Right lobe of liver (tissue), 6 donors: ENCODE data around the gene NTN5. TPM values are rescaled to one million over a fixed set of nuclear protein-coding genes. Genes with fewer than 3 reads are reported as not detected.

ENCODE experiments used
- ATAC-seq, 4 donors: fragments of 200-7000 bp; cut with Tn5 transposase; one replicate each; pipeline ENCODE4 v1.9.1; 2020; ENCODE audit warnings: mild to moderate bottlenecking in 4 of 4, moderate library complexity in 4 of 4
- DNase-seq, 3 donors: peaks; one replicate each; pipeline ENCODE4 v3.0.0-alpha.2; 2020
- H3K27ac ChIP-seq, 3 donors: fragments of 200-600 bp; one replicate each; pipeline ENCODE4 v1.8.0; 2022
- H3K27me3 ChIP-seq, 2 donors: fragments of 200-600 bp; one replicate each; pipeline ENCODE4 v1.8.0; 2022
- H3K36me3 ChIP-seq, 4 donors: fragments of 200-600 bp; sonication (generic) in 1 of 4; one replicate each; pipeline versions ENCODE4 v1.5.1 to v1.8.0; 2017 to 2022; ENCODE audit warnings: control low read depth in 1 of 4
- H3K4me1 ChIP-seq, 4 donors: fragments of 200-600 bp; sonication (generic) in 1 of 4; one replicate each; pipeline versions ENCODE4 v1.5.1 to v1.8.0; 2017 to 2022; ENCODE audit warnings: control low read depth in 1 of 4
- H3K4me3 ChIP-seq, 3 donors: fragments of 200-600 bp; one replicate each; pipeline ENCODE4 v1.8.0; 2022
- H3K9me3 ChIP-seq, 4 donors: fragments of 200-600 bp; sonication (generic) in 1 of 4; one replicate each; pipeline versions ENCODE4 v1.5.1 to v1.8.0; 2017 to 2022; ENCODE audit warnings: control low read depth in 1 of 4
- POLR2A ChIP-seq: fragments of 450-650 bp; IDR thresholded peaks from one replicate; pipeline ENCODE4 v1.6.1; 2017; ENCODE audit warnings: antibody characterized with exemption, mild to moderate bottlenecking
- WGBS: methylation state at CpG from one replicate; pipeline ENCODE4 v1.1.6; 2018; ENCODE audit warnings: low coverage, low lambda C conversion rate; ENCODE audit not compliant: insufficient coverage; ENCODE audit errors: missing lambda C conversion rate; 5-methylcytosine and 5-hydroxymethylcytosine counted together
- intact Hi-C, 2 donors: fragments of 100-400 bp; cut with DNase I; formaldehyde crosslinking; loops; one replicate each; pipeline versions ENCODE4 v1.11.2 to v1.14.1; 2022
- total RNA-seq, 6 experiments: library from RNA; depleted of rRNA in 2 of 6; stranded (reverse); fragments of >200 nt in 2 of 6; fragmentation: NEBNext Ultra II Directional in 3 of 6; extraction: Animal tissue kit (Norgen Biotek cat#: 25700) in 3 of 6; gene quantifications; one replicate each; pipeline versions ENCODE4 v1.1.0 to v1.2.4, GENCODE V29; 2016 to 2023
- TF ChIP-seq, protein P1 (sequence below), 4 donors: fragments of 200-600 bp in 3 of 4; fragments of 450-650 bp in 1 of 4; IDR thresholded peaks; one replicate each; pipeline versions ENCODE4 v1.5.1 to v1.8.0; 2016 to 2022; ENCODE audit warnings: antibody characterized with exemption in 4 of 4, mild to moderate bottlenecking in 2 of 4
- donor health status: DM: no; HTN: yes; CAD: no.
- donor health status: DM: no; HTN: no; CAD: no.
- donor health status: DM: no; HTN: no; CAD: no.
- donor health status: DM: no; HTN: yes; CAD: no.
- donor health status: DM: no; HTN: yes; CAD: no.

The NTN5 gene
- total RNA-seq, 6 experiments from 2014 or later: 0.11 to 0.32 TPM; not detected in 4

DNA sequence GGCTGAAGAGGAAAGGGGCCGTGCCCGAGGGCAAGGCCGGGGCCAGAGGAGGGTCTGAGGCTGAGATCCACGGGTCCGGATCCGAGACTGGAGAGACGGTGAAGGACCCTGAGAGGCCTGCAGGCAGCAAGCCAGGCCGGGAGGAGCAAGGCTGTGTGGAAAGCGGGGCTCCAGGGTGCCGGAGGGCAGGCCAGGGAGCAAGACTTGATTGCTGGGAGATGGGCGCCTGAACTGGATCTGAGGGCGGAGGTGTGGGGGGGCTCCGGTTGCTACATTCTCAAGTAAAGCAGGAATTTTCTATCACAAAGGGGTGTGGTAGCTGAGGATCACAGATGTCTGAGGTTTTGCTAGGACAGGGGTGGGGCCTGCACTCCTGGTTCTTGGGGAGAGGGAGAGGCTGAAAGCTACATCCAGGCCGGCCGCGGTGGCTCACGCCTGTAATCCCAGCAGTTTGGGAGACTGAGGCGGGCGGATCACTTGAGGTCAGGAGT, 42.9 kb upstream of the NTN5 start:
- no peak overlapping the region for H3K4me3 ChIP-seq
- 92% methylated on average over 6 of the region's 19 CpGs for WGBS
- no peaks in the 10 kb centered on the region for H3K27me3 ChIP-seq
- no peak overlapping the region for H3K27ac ChIP-seq
- H3K4me1 ChIP-seq: peaks cover 0 to 3% (median 0%) of the 10 kb centered on the region in 4 donors
- intact Hi-C loops: no loop called here
- H3K36me3 ChIP-seq: no peaks in the 10 kb centered on the region
- no peak for DNase-seq
- TF ChIP-seq, protein P1, sequence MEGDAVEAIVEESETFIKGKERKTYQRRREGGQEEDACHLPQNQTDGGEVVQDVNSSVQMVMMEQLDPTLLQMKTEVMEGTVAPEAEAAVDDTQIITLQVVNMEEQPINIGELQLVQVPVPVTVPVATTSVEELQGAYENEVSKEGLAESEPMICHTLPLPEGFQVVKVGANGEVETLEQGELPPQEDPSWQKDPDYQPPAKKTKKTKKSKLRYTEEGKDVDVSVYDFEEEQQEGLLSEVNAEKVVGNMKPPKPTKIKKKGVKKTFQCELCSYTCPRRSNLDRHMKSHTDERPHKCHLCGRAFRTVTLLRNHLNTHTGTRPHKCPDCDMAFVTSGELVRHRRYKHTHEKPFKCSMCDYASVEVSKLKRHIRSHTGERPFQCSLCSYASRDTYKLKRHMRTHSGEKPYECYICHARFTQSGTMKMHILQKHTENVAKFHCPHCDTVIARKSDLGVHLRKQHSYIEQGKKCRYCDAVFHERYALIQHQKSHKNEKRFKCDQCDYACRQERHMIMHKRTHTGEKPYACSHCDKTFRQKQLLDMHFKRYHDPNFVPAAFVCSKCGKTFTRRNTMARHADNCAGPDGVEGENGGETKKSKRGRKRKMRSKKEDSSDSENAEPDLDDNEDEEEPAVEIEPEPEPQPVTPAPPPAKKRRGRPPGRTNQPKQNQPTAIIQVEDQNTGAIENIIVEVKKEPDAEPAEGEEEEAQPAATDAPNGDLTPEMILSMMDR (IDR thresholded peaks at IDR 0.05): no peak
- no peak for TF ChIP-seq POLR2A
- no peak for ATAC-seq
- no peaks in the 10 kb centered on the region for H3K9me3 ChIP-seq

DNA sequence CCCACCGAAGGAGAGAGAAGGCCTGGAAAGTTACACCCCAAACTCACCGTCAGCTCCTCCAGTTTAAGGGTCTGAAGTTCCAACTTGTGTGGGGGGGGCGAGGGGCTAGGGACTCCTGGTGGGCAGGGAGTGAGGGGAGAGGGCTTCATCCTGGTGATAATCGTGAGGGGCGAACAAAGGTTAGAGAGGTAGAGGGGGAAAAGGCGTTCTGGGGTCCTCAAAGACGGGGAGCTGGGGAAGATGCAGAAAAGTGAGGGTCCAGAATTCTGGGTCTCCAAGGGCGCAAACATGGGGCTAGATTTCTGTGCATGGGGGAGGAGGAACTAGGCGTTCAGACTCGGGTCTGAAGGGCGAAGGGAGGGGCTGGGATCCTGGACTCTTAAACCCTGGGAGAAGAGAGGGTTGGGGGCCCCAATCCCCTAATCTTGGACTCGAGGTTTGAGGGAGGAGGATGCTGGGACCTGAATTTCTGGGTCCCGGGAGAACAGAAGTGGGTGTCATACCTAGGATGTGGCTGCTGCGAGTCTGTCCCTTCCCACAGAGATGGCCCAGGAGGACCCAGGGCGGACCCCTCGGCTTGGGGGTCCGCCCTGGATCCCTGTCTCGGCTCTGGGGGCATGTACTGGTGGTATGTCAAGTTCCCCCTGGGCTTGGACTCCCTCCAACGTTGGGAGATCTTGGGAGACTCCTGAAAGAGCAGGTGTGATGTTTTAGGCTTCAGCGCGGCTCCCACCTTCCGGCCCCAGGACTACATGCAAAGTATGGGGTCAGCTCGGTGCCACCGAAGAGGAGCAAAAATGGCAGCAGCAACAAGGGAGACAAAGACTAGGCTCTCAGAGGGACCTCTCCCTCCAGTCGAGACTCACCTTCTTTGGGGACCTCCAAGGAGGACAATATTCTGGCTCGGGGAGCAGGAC, 42.2 kb upstream of the NTN5 start:
- ATAC-seq (no peak), DNase-seq (no peak)
- intact Hi-C loops: no loop called here
- H3K4me3 ChIP-seq: peak overlapping the region; percentile 36 to 52 (median 51)
- H3K27me3 ChIP-seq: no peaks in the 10 kb centered on the region
- H3K27ac ChIP-seq: peak overlapping the region; percentile 44 to 72 (median 59)
- no peak for TF ChIP-seq POLR2A
- TF ChIP-seq, protein P1 (IDR thresholded peaks at IDR 0.05): no peak
- no peaks in the 10 kb centered on the region for H3K36me3 ChIP-seq
- H3K4me1 ChIP-seq: peaks cover 0 to 3% (median 0%) of the 10 kb centered on the region in 4 donors
- no peaks in the 10 kb centered on the region for H3K9me3 ChIP-seq
- 24% methylated on average over 11 of the region's 26 CpGs for WGBS

DNA sequence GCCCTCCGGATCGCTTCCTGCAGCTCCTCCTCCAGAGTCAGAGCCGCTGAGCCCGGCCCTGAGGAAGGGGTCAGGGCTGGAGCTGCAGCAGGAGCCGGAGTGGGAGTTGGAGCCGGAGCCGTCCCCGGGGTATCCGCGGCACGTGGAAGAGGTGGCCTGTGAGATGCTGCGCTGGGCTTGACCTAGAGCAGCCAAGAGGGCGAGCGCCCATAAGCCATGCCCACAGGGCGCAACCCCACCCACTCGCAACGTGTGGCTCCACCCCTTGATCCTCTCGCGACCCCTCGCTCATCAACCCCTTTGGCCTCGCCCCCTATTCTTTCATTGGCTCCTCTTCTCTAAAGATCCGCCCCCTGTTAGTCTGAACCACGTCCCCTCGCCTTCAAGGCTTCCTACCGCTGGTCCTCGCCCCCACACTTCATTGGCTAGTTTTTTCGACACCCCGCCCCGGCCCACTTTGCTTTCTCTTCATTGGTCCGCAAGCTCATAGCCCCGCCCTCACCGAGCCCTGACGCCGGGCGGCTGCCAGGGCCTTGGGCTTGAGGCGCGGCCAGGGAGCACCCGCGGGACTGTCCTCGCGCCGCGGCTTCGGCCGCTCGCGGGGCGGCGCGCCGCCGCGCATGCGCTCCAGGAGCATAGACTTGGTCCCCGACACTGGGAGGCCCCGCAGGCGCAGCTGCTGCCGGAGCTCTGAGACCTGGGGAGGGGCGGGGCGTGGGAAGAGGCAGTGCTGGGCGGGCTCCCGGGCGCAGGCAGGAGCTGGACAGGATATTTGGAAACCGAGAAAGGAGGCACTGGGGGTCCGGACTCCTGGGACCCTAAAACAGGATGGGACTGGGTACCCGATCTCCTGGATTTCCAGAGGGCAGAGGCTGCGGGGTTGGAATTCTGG, 41.3 kb upstream of the NTN5 start:
- intact Hi-C loops: no loop called here
- ATAC-seq (peak; percentile 90 to 95 (median 93)), DNase-seq (peak; percentile 99)
- Histone ChIP-seq H3K27me3 (no peaks in the 10 kb centered on the region), H3K9me3 (no peaks in the 10 kb centered on the region), H3K27ac (peak overlapping the region; percentile 44 to 72 (median 59)), H3K36me3 (no peaks in the 10 kb centered on the region), H3K4me1 (peaks cover 0 to 3% (median 0%) of the 10 kb centered on the region in 4 donors), H3K4me3 (peak overlapping the region; percentile 54 to 68 (median 62))
- peak; percentile 60 for TF ChIP-seq POLR2A
- TF ChIP-seq, protein P1 (IDR thresholded peaks at IDR 0.05): peak in 1 of 4 donors; percentile 18
- under 1% methylated on average over 51 of the region's 67 CpGs for WGBS

DNA sequence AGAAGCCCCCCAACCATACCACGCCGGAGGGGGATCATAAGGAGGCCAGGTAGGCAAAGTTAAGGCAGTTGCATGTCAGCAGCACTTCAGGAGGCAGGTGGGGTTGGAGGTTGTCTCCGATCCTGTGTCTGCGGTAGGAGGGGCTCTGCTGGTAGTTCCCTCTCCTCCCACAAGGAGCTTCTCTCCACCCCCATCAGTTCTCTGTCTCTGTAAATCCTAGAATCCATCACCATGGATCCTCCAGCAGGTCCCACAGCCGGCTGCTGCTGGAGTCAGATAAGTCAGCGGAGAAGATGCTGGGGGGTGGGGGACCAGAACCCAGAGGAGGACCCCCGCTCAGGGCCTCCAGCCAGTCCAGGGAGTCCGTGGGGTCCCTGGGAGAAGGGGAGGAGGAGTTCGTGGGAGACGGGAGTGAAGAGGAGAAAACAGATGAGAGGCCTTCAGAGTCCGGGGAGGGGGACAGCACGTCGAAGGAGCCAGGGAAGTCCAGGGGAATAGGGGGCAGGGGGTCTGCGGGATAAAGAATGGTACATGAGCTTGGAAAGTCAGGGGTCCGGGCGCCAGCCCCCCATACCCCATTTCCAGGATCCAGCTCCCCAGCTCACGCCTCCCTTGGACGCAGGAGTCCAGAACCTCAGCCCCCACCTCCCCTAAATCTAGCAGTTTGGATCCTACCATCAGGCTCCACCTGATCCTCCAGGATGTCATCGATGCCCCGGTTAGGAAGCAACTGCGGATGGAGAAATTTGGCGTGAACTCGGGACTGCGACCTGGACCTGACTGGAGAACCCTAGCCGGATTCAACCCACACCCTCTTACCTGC, 40.4 kb upstream of the NTN5 start:
- Histone ChIP-seq H3K9me3 (no peaks in the 10 kb centered on the region), H3K4me3 (peak overlapping the region; percentile 54 to 68 (median 62)), H3K36me3 (no peaks in the 10 kb centered on the region), H3K27ac (no peak overlapping the region), H3K27me3 (no peaks in the 10 kb centered on the region), H3K4me1 (peaks cover 0 to 3% (median 0%) of the 10 kb centered on the region in 4 donors)
- no peak for ATAC-seq
- TF ChIP-seq POLR2A: no peak
- TF ChIP-seq, protein P1 (IDR thresholded peaks at IDR 0.05): no peak
- 31% methylated on average over 10 of the region's 25 CpGs for WGBS
- DNase-seq: no peak
- intact Hi-C loops: no loop called here
